HG03135 (cell line): ENCODE data around the gene CRP.
"Not testable (repeated sequence)": the region's sequence is repeated elsewhere in the genome, so short reads cannot be mapped to it uniquely, and the experiment has no call there.

Experiments
- ATAC-seq: cut with Tn5 transposase; IDR thresholded peaks from one replicate; pipeline ENCODE4 v1.9.1; 2021; ENCODE audit warnings: mild to moderate bottlenecking, moderate library complexity; ENCODE audit not compliant: unreplicated experiment

Gene CRP

GRCh38 chr1:159714529-159714928 lies at the start of gene CRP:
Gene CRP, minus strand, starts transcription at chr1:159714589. Its CDS starts 104 bp downstream, at chr1:159714485.
- ATAC-seq = no peak

GRCh38 chr1:159763686-159764085 lies 49.3 kb upstream of the CRP start:
- ATAC-seq = no peak

GRCh38 chr1:159756397-159756796 lies 42.0 kb upstream of the CRP start:
- no peak for ATAC-seq

GRCh38 chr1:159755451-159756007 lies 41.1 kb upstream of the CRP start:
- ATAC-seq = no peak

- ATAC-seq = no peak
These were observed 39.0 kb upstream of the CRP start for GRCh38 chr1:159753386-159753785.

- no peak for ATAC-seq
These were observed 37.8 kb upstream of the CRP start for GRCh38 chr1:159752135-159752580.

GRCh38 chr1:159751031-159751430 lies 36.6 kb upstream of the CRP start:
- no peak for ATAC-seq

- no peak for ATAC-seq
These were observed 36.2 kb upstream of the CRP start for GRCh38 chr1:159750621-159751020.

GRCh38 chr1:159749630-159750029 lies 35.2 kb upstream of the CRP start:
- no peak for ATAC-seq

- no peak for ATAC-seq
These were observed 34.0 kb upstream of the CRP start for GRCh38 chr1:159748370-159748769.

GRCh38 chr1:159746666-159747065 lies 32.3 kb upstream of the CRP start:
- no peak for ATAC-seq

GRCh38 chr1:159743651-159744410 lies 29.4 kb upstream of the CRP start:
- ATAC-seq = no peak

- no peak for ATAC-seq
These were observed 23.0 kb upstream of the CRP start for GRCh38 chr1:159737238-159737916.

GRCh38 chr1:159723188-159723587 lies 8.8 kb upstream of the CRP start:
- not testable (repeated sequence) for ATAC-seq

GRCh38 chr1:159719990-159720389 lies 5.6 kb upstream of the CRP start:
- ATAC-seq = no peak

GRCh38 chr1:159715855-159716254 lies 1.5 kb upstream of the CRP start:
- ATAC-seq = no peak

GRCh38 chr1:159712080-159712479 lies 2.3 kb downstream of the CRP start:
- no peak for ATAC-seq

GRCh38 chr1:159707472-159708260 lies 6.7 kb downstream of the CRP start:
- ATAC-seq = no peak

- ATAC-seq = no peak
These were observed 8.5 kb downstream of the CRP start for GRCh38 chr1:159705904-159706256.

- no peak for ATAC-seq
These were observed 9.0 kb downstream of the CRP start for GRCh38 chr1:159705251-159705903.

- no peak for ATAC-seq
These were observed 9.9 kb downstream of the CRP start for GRCh38 chr1:159704481-159704880.
